BJ (cell line): ENCODE data around the gene TBC1D2. TPM values are rescaled to one million over a fixed set of nuclear protein-coding genes. Genes with fewer than 3 reads are reported as not detected.
"Not testable (repeated sequence)": the region's sequence is repeated elsewhere in the genome, so short reads cannot be mapped to it uniquely, and the experiment has no call there.

ENCODE experiments used
- CTCF ChIA-PET: fragments of 350-600 bp; formaldehyde crosslinking; extraction: SDS; loops from one replicate; lab custom pipeline; 2021; ENCODE audit warnings: antibody characterized with exemption, inconsistent platforms; lab: Yijun Ruan, JAX
- POLR2A ChIA-PET: fragments of 300-600 bp; sonication (Branson Sonifier 250); formaldehyde crosslinking; extraction: SDS; loops from one replicate; lab custom pipeline; 2021; ENCODE audit warnings: antibody characterized with exemption; lab: Charles Lee
- DNase-seq: peaks from one replicate; pipeline ENCODE4 v3.0.0-alpha.2; 2011; ENCODE audit warnings: low read depth
- H3K27me3 ChIP-seq: 2 replicates; pipeline ENCODE4 v1.6.0; 2011; ENCODE audit warnings: low read length; ENCODE audit not compliant: control insufficient read depth, insufficient read depth
- H3K36me3 ChIP-seq: 2 replicates; pipeline ENCODE4 v1.5.1; 2011; ENCODE audit warnings: low read length; ENCODE audit not compliant: control insufficient read depth, insufficient read depth
- H3K4me3 ChIP-seq: 2 replicates; pipeline ENCODE4 v1.5.1; 2011; ENCODE audit warnings: low read depth, mild to moderate bottlenecking, control low read depth, low read length
- polyA plus RNA-seq: library from polyadenylated mRNA; depleted of rRNA; stranded (reverse); fragments of >200 nt; gene quantifications from 2 replicates; pipeline ENCODE4 v1.2.3, GENCODE V29; 2011
- TF ChIP-seq, protein P1 (sequence below): IDR thresholded peaks from 2 replicates; pipeline ENCODE4 v1.5.1; 2011; ENCODE audit warnings: low read depth, mild to moderate bottlenecking, control low read depth, inconsistent platforms, low read length, moderate library complexity; ENCODE audit not compliant: insufficient read depth

TBC1D2 gene
- polyA plus RNA-seq, 1 experiment: 70.3 TPM

DNA sequence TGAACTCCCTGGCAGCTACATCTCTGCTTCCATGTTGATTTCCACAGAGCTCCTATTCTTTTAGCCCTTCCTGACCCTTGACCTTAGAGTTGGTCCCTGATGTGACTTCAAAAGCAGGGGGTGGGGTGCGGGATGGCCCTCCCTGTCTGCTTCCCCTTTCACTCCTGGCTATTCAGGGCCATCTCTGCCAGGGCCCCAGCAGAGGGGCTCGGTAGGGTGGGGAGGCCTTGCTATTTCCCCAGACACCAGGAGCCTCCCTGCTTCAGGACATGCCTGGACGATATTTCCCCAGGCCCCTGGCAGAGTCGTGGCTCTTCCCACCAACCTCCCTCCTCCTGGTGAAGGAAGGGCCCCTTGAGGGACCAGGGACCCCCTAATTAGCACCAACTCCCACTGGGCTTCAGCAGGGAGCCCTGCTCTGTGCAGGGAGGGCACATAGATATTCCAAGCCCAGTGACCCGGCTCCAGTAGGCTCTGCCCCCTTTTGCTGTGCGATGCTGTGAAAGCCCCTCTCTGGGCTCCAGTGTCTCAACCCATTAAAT is 80.3 kb downstream of the TBC1D2 start:
- POLR2A ChIA-PET: no interaction called here
- Histone ChIP-seq H3K27me3 (no peaks in the 10 kb centered on the region; the same call in 1 of the 2 replicates), H3K4me3 (no peak overlapping the region), H3K36me3 (no peaks in the 10 kb centered on the region)
- no peak for DNase-seq
- CTCF ChIA-PET: no interaction called here
- TF ChIP-seq, protein P1, sequence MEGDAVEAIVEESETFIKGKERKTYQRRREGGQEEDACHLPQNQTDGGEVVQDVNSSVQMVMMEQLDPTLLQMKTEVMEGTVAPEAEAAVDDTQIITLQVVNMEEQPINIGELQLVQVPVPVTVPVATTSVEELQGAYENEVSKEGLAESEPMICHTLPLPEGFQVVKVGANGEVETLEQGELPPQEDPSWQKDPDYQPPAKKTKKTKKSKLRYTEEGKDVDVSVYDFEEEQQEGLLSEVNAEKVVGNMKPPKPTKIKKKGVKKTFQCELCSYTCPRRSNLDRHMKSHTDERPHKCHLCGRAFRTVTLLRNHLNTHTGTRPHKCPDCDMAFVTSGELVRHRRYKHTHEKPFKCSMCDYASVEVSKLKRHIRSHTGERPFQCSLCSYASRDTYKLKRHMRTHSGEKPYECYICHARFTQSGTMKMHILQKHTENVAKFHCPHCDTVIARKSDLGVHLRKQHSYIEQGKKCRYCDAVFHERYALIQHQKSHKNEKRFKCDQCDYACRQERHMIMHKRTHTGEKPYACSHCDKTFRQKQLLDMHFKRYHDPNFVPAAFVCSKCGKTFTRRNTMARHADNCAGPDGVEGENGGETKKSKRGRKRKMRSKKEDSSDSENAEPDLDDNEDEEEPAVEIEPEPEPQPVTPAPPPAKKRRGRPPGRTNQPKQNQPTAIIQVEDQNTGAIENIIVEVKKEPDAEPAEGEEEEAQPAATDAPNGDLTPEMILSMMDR: no peak

DNA sequence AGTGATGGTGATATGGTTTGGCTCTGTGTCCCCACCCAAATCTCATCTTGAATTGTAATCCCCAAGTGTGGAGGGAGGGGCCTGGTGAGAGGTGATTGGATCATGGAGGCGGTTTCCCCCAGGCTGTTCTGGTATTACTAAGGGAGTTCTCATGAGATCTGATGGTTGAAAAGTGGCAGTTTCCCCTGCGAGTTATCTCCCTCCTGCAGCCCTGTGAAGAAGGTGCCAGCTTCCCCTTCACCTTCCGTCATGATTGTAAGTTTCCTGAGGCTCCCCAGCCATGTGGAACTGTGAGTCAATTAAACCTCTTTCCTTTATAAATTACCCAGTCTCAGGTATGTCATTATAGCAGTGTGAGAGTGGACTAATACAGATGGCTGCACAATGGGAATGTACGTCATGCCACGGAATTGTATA is 80.9 kb downstream of the TBC1D2 start:
- H3K36me3 ChIP-seq, CTCF ChIA-PET, POLR2A ChIA-PET: not testable (repeated sequence)

DNA sequence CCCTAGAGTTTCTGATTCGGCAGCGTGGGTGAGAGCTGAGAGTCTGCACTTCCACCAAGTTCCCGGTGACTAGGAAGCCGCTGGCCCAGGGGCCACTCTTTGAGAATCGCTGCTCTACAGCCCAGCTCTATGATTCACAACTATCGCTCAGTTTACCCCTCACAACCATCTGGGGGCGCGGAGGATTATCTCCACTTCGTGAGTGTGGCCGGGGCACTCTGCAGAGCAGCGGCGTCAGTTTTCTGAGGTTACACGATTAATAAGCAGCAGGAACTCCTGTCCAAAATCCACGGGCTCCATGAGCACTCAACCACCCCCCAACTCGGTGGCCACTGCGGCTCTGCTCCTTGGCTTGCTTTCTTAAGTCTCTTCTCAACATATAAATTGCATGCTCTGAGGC is 82.3 kb downstream of the TBC1D2 start:
- TF ChIP-seq, protein P1: no peak
- H3K36me3 ChIP-seq: no peaks in the 10 kb centered on the region
- H3K4me3 ChIP-seq: no peak overlapping the region
- no peaks in the 10 kb centered on the region; the same call in 1 of the 2 replicates for H3K27me3 ChIP-seq
- CTCF ChIA-PET: interaction anchor here (0.8 to 1.0 kb wide), 3 partner anchors 14 to 91 kb away, joined by 3 to 6 read pairs (median 3); no protein-coding TSS in a partner anchor
- POLR2A ChIA-PET: no interaction called here
- no peak for DNase-seq

More for the DNA sequence above, 80.9 kb downstream of the TBC1D2 start:
- not testable (repeated sequence) for H3K4me3 ChIP-seq, DNase-seq, H3K27me3 ChIP-seq

DNA sequence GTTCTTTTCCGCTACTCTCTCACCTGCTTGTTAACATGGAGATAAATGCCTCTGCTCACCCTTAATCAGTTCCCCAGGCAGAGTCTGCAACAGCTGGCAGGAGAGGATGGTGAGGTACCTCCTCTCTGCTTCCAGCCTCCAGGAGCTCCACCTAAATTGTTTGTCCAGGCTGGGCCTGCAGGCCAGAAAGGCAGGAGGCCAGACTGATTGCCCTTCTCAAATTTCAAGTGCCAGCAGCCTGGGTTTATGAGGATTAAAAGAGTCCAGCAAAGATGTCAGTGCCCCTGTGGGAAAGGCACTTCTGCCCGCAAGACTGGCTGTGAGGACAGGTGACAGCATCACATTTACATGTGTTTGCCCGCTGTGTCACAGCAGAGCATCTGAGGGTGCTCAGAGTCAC is 82.8 kb downstream of the TBC1D2 start:
- TF ChIP-seq, protein P1: no peak
- Histone ChIP-seq H3K36me3 (no peaks in the 10 kb centered on the region), H3K27me3 (no peaks in the 10 kb centered on the region; the same call in 1 of the 2 replicates), H3K4me3 (no peak overlapping the region)
- CTCF ChIA-PET: interaction anchor here (0.8 to 1.0 kb wide), 4 partner anchors 13 to 91 kb away, joined by 3 to 6 read pairs (median 3); no protein-coding TSS in a partner anchor
- no peak for DNase-seq
- POLR2A ChIA-PET: no interaction called here

DNA sequence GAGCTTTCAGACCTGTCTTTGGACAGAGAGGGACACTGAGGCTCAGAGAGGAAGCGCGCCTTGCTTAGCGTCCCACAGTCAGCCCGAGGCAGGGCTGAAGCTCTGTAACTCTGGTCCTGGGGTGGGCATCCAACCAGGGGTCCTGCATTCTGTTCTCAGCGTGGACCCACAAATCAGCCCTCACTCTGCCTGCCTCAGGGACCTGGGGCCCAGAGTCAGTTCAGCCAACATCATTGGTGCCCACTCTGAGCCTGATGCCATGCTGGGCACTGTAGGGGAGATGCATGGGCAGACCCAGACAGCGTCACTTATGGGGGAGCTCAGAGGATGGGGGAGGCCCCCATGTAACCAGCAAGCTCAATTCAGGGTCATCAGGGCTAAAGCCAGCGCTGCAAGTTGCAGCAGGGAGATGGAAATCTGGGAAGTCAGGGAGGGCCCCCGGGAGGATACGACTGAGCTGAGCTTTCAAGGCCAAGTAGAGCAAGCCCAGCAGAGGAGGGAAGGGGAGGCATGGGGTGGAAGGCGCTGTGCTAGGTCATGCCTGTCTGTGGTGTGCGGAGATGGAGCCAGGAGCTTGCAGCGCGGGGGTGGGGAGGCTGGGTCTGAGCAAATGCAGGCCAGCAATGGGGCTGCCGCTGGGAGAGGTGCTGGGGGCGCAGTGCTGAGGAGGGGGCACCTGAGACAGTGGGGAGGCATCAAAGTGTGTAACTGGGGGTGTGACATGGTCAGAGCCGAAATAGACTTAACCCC is 84.1 kb downstream of the TBC1D2 start:
- ChIA-PET CTCF (interaction anchor here (1.2 to 2.8 kb wide), 3 partner anchors 9 to 18 kb away, joined by 4 to 9 read pairs (median 5); no protein-coding TSS in a partner anchor), POLR2A (no interaction called here)
- Histone ChIP-seq H3K27me3 (no peaks in the 10 kb centered on the region; the same call in 1 of the 2 replicates), H3K36me3 (no peaks in the 10 kb centered on the region), H3K4me3 (no peak overlapping the region)
- TF ChIP-seq, protein P1: no peak
- no peak for DNase-seq
